WTC11 (cell line): Measurements from ENCODE around the gene CLIP1.

Source experiments
- CTCF ChIP-seq: fragments of 200-600 bp; IDR thresholded peaks from 2 replicates; pipeline ENCODE4 v1.8.0; 2022; ENCODE audit warnings: antibody characterized with exemption
- MAX ChIP-seq: sonication (generic); formaldehyde crosslinking; IDR thresholded peaks from 2 replicates; pipeline ENCODE4 v1.8.0; 2022; ENCODE audit warnings: mild to moderate bottlenecking, missing genetic modification reagents
- NR1H2 ChIP-seq: sonication (generic); formaldehyde crosslinking; IDR thresholded peaks from 2 replicates; pipeline ENCODE4 v1.9.0; 2021; ENCODE audit warnings: mild to moderate bottlenecking, moderate library complexity, missing genetic modification reagents
- ZNF281 ChIP-seq: sonication (generic); formaldehyde crosslinking; IDR thresholded peaks from 2 replicates; pipeline ENCODE4 v1.8.0; 2023; ENCODE audit warnings: mild to moderate bottlenecking, missing genetic modification reagents

- TF ChIP-seq NR1H2 (CRISPR knock-in tag) (no peak), MAX (CRISPR knock-in tag) (no peak), CTCF (no peak), ZNF281 (CRISPR knock-in tag) (no peak)
These were observed 189.8 kb downstream of the CLIP1 start for GRCh38 chr12:122232691-122233090.
